Measurements from ENCODE around the gene CHST12. TPM values are rescaled to one million over a fixed set of nuclear protein-coding genes. Genes with fewer than 3 reads are reported as not detected.

The CHST12 gene
- polyA plus RNA-seq, 2 donors = 6.3 to 6.8 TPM

DNA sequence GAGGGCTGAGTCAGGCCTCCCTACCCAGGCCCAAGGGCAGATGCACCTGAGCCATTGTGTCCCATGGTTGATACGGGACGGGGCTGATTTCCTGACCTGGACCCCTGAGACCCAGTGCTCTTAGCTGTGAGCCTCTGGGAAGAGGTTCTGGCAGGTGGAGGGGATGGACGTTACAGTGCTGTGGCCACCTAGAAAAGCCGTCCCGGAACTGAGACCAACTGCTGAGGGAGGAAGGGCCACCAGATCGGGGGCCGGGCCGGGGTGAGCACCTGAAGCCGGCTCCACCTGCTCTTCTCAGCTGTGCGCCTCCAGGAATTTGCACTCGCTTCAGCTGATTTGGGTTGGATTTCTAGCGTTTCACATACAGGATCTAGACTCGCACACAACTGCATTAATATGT is 35.4 kb downstream of the CHST12 start:
- peaks cover 9 to 35% of the 10 kb centered on the region in 2 donors for H3K4me1 ChIP-seq (ENCODE audit: control insufficient read depth in 2 of 2, insufficient read depth in 2 of 2, low read length in 1 of 2)

DNA sequence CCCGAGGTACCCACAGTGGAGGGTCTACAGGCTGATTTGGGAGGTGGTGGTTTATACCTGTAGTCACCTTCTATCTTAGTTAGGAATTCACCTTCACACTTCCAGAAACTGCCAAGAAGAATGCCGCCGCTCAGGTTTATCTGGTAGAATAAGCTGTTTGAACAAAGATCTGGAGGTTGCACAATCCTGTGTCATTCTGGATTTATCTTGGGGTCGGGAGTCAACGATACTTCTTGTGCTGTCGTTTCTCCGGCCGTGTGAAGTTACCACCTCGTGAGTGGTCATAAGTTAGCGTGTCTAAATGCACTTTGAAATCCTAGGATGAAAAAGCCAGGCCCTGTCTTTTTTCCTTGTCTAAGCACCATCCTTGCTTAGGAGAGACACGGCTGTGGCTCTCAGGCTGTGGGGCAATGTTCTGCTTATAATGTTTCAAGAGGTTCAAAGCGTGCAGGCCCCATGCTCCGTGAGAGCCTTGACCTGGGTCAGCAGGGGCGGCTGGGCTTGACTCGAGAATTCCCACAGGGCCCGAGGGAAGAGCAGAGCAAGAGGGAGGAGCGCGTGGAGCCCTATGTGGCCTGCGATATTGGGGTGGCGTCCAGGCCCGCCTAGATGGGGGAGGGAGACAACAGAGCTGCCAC is 37.3 kb downstream of the CHST12 start:
- Histone ChIP-seq H3K9me3 (ENCODE audit: control insufficient read depth in 2 of 2, insufficient read depth in 1 of 2, low read depth in 1 of 2, low read length in 1 of 2) (no peaks in the 10 kb centered on the region), H3K36me3 (ENCODE audit: control insufficient read depth in 2 of 2, insufficient read depth in 2 of 2, low read length in 1 of 2) (no peaks in the 10 kb centered on the region), H3K27ac (ENCODE audit: low read depth in 2 of 2, low read length in 1 of 2) (peak overlapping the region; percentile 80), H3K27me3 (ENCODE audit: control insufficient read depth in 1 of 2, insufficient read depth in 2 of 2, low read length in 2 of 2) (no peaks in the 10 kb centered on the region), H3K4me3 (ENCODE audit: low read depth in 1 of 2, low read length in 2 of 2) (no peak overlapping the region), H3K4me1 (ENCODE audit: control insufficient read depth in 2 of 2, insufficient read depth in 2 of 2, low read length in 1 of 2) (peaks cover 9 to 35% of the 10 kb centered on the region in 2 donors)
- 39 to 45% methylated on average over 19 to 21 of the region's 21 CpGs for WGBS, 2 donors

More for the DNA sequence above, 35.4 kb downstream of the CHST12 start:
- H3K4me3 ChIP-seq (ENCODE audit: low read depth in 1 of 2, low read length in 2 of 2) = no peak overlapping the region
- H3K27ac ChIP-seq (ENCODE audit: low read depth in 2 of 2, low read length in 1 of 2) = peak overlapping the region; percentile 76 to 84
- H3K27me3 ChIP-seq (ENCODE audit: control insufficient read depth in 1 of 2, insufficient read depth in 2 of 2, low read length in 2 of 2) = no peaks in the 10 kb centered on the region
- no peaks in the 10 kb centered on the region for H3K9me3 ChIP-seq (ENCODE audit: control insufficient read depth in 2 of 2, insufficient read depth in 1 of 2, low read depth in 1 of 2, low read length in 1 of 2)
- 87% methylated on average over 13 of the region's 13 CpGs for WGBS, 2 donors
- H3K36me3 ChIP-seq (ENCODE audit: control insufficient read depth in 2 of 2, insufficient read depth in 2 of 2, low read length in 1 of 2) = no peaks in the 10 kb centered on the region

DNA sequence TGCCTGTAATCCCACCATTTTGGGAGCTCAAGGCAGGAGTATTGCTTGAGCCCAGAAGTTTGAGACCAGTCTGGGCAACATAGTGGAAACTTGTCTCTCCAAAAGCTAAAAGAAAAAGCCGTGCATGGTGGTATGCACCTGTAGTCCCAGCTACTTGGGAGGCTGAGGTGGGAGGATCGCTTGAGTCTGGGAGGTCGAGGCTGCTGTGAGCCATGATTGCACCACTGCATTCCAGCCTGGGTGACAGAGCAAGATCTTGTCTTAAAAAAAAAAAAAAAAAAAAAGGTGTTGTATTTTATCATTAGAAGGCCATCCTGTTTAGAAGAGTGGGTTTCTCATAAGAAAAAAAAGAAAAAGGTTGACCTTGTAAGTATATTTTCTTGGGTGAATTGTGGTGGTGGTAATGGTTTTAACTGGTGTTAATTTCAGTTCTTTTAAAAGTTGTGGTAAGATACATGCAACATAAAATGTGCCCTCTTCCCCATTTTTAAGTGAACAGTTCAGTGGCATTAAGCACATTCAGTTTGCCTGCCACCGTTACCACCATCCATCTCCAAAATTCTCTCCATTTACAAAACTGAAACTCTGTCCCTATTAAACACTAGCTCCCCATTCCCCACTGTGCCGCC is 38.1 kb downstream of the CHST12 start:
- Histone ChIP-seq H3K27ac (ENCODE audit: low read depth in 2 of 2, low read length in 1 of 2) (no peak overlapping the region), H3K9me3 (ENCODE audit: control insufficient read depth in 2 of 2, insufficient read depth in 1 of 2, low read depth in 1 of 2, low read length in 1 of 2) (no peaks in the 10 kb centered on the region), H3K36me3 (ENCODE audit: control insufficient read depth in 2 of 2, insufficient read depth in 2 of 2, low read length in 1 of 2) (peaks cover 0 to 4% of the 10 kb centered on the region in 2 donors), H3K27me3 (ENCODE audit: control insufficient read depth in 1 of 2, insufficient read depth in 2 of 2, low read length in 2 of 2) (no peaks in the 10 kb centered on the region), H3K4me1 (ENCODE audit: control insufficient read depth in 2 of 2, insufficient read depth in 2 of 2, low read length in 1 of 2) (peaks cover 8 to 35% of the 10 kb centered on the region in 2 donors), H3K4me3 (ENCODE audit: low read depth in 1 of 2, low read length in 2 of 2) (no peak overlapping the region)
- 90 to 94% methylated on average over 5 of the region's 5 CpGs for WGBS, 2 donors

DNA sequence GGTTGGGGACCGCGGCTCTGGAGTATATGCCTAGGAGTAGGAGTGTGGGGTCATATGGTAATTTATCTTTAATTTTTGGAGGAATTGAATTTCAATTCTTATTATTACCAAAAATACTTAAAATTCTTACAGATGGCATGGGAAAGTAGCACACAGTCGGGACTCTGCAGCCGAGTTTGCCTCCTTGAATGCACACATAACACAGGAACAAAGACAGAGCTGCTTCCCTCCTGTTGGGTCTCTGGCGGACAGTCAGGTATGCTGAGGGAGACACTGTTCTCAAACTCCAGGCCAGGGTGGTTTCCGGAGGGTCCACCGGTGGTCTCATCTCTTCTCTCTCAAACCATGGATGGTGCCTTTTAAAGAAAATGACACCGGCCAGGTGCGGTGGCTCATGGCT is 40.1 kb downstream of the CHST12 start:
- Histone ChIP-seq H3K27me3 (ENCODE audit: control insufficient read depth in 1 of 2, insufficient read depth in 2 of 2, low read length in 2 of 2) (no peaks in the 10 kb centered on the region), H3K4me3 (ENCODE audit: low read depth in 1 of 2, low read length in 2 of 2) (no peak overlapping the region), H3K27ac (ENCODE audit: low read depth in 2 of 2, low read length in 1 of 2) (no peak overlapping the region), H3K4me1 (ENCODE audit: control insufficient read depth in 2 of 2, insufficient read depth in 2 of 2, low read length in 1 of 2) (peaks cover 0 to 18% of the 10 kb centered on the region in 2 donors), H3K9me3 (ENCODE audit: control insufficient read depth in 2 of 2, insufficient read depth in 1 of 2, low read depth in 1 of 2, low read length in 1 of 2) (no peaks in the 10 kb centered on the region), H3K36me3 (ENCODE audit: control insufficient read depth in 2 of 2, insufficient read depth in 2 of 2, low read length in 1 of 2) (peaks cover 0 to 4% of the 10 kb centered on the region in 2 donors)
- WGBS, 2 donors = 93 to 97% methylated on average over 9 of the region's 9 CpGs

DNA sequence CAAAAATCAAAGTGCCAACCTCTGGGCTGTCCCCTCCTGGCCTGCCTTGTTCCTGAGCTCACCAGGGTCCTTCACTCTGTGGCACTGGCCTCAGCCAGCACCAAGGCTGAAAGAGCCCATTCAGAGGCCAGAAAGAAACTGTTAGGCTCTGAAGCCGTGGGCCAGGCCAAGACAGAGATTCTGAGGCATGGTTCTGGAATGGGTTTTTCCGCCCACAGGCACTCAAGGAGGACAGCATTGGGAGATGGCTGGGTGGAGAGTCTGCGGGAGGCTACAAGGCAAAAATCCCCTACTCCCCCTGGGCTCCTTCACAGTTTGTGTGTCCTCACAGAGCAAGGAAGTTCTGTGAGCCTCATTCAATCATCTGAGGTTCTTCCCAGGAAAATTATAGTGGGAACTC is 41.1 kb downstream of the CHST12 start:
- Histone ChIP-seq H3K4me1 (ENCODE audit: control insufficient read depth in 2 of 2, insufficient read depth in 2 of 2, low read length in 1 of 2) (peaks cover 0 to 13% of the 10 kb centered on the region in 2 donors), H3K27me3 (ENCODE audit: control insufficient read depth in 1 of 2, insufficient read depth in 2 of 2, low read length in 2 of 2) (no peaks in the 10 kb centered on the region), H3K27ac (ENCODE audit: low read depth in 2 of 2, low read length in 1 of 2) (peak overlapping the region in 1 of 2 donors; percentile 34), H3K9me3 (ENCODE audit: control insufficient read depth in 2 of 2, insufficient read depth in 1 of 2, low read depth in 1 of 2, low read length in 1 of 2) (no peaks in the 10 kb centered on the region), H3K4me3 (ENCODE audit: low read depth in 1 of 2, low read length in 2 of 2) (no peak overlapping the region), H3K36me3 (ENCODE audit: control insufficient read depth in 2 of 2, insufficient read depth in 2 of 2, low read length in 1 of 2) (peaks cover 0 to 4% of the 10 kb centered on the region in 2 donors)
- 52 to 64% methylated on average over 3 of the region's 3 CpGs for WGBS, 2 donors

DNA sequence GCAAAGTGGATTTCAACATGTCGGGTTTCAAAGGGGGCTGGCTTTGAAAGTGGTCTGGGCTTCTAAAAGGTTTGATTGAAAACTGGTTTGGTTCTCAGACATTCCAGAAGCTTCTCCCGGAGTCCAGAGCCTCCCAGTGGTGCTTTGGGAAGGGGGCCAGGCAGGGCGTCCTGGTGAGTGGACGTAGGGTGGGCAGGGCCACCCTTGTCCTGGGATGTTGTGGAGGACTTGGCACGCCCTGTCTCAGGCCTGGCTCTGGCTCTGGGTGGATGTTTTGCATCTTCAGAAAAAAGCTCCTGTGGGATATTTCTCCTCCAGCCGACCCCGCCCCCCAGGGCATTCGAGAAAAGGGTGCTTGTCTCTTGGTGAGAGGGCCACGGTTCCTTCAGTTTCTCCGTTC is 41.6 kb downstream of the CHST12 start:
- Histone ChIP-seq H3K36me3 (ENCODE audit: control insufficient read depth in 2 of 2, insufficient read depth in 2 of 2, low read length in 1 of 2) (peaks cover 0 to 4% of the 10 kb centered on the region in 2 donors), H3K27me3 (ENCODE audit: control insufficient read depth in 1 of 2, insufficient read depth in 2 of 2, low read length in 2 of 2) (no peaks in the 10 kb centered on the region), H3K4me1 (ENCODE audit: control insufficient read depth in 2 of 2, insufficient read depth in 2 of 2, low read length in 1 of 2) (peaks cover 0 to 10% of the 10 kb centered on the region in 2 donors), H3K4me3 (ENCODE audit: low read depth in 1 of 2, low read length in 2 of 2) (no peak overlapping the region), H3K9me3 (ENCODE audit: control insufficient read depth in 2 of 2, insufficient read depth in 1 of 2, low read depth in 1 of 2, low read length in 1 of 2) (no peaks in the 10 kb centered on the region), H3K27ac (ENCODE audit: low read depth in 2 of 2, low read length in 1 of 2) (no peak overlapping the region)
- 85 to 88% methylated on average over 10 of the region's 10 CpGs for WGBS, 2 donors

DNA sequence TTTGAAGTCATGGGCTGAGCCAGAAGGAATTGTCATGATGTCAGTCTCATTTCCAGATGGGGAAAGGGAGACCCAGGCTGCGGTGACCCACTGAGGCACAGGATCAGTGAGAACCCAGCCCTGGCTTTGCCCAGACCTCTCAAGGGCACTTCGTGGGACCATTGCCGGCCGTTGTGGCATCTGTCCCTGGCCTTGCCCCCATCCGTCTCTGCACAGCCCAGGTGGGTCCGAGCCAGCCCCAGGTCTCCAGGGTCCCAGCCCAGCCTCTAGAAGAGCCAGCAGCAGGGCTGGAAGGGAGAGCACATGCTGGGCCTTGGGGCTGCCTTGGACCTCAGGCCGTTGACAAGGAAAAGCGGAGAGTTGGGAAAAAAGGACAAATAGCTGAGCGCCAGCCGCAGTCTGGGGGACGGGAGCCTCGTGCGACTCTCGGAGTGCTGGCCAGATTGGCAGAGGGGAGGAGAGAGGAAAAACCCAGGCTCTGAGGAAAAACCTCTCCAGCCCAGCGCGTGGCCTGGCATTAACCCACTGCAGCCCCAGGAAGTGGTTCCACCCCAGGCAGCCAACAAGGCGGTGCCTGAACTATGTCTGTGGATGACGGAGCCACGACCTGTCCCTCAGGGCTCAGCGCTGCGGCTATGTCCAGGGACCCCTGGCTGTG is 42.6 kb downstream of the CHST12 start:
- Histone ChIP-seq H3K9me3 (ENCODE audit: control insufficient read depth in 2 of 2, insufficient read depth in 1 of 2, low read depth in 1 of 2, low read length in 1 of 2) (no peaks in the 10 kb centered on the region), H3K36me3 (ENCODE audit: control insufficient read depth in 2 of 2, insufficient read depth in 2 of 2, low read length in 1 of 2) (peaks cover 0 to 4% of the 10 kb centered on the region in 2 donors), H3K4me1 (ENCODE audit: control insufficient read depth in 2 of 2, insufficient read depth in 2 of 2, low read length in 1 of 2) (peaks cover 0 to 8% of the 10 kb centered on the region in 2 donors), H3K4me3 (ENCODE audit: low read depth in 1 of 2, low read length in 2 of 2) (no peak overlapping the region), H3K27me3 (ENCODE audit: control insufficient read depth in 1 of 2, insufficient read depth in 2 of 2, low read length in 2 of 2) (no peaks in the 10 kb centered on the region), H3K27ac (ENCODE audit: low read depth in 2 of 2, low read length in 1 of 2) (no peak overlapping the region)
- WGBS, 2 donors = 88 to 92% methylated on average over 21 of the region's 21 CpGs

DNA sequence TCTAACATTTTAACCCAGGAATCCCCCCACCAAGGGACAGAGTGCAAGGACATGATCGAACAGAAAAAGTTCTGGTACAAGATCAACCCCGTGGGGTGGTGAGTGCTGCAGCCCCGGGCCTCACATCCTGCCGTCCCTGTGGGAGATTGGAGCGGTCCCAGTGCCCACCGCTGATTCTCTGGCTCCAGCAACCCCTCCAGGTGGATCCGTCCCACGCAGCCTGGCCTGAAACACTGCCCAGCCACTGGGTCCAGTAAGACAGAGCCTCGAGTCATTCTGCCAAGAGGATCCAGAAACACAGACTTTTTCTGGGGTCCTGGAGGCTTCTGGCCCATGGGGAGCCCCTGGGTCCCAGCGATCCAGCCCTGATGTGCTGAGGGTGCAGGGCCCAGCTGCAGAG is 43.3 kb downstream of the CHST12 start:
- no peak overlapping the region for H3K4me3 ChIP-seq (ENCODE audit: low read depth in 1 of 2, low read length in 2 of 2)
- H3K4me1 ChIP-seq (ENCODE audit: control insufficient read depth in 2 of 2, insufficient read depth in 2 of 2, low read length in 1 of 2) = peaks cover 2 to 7% of the 10 kb centered on the region in 2 donors
- peaks cover 0 to 4% of the 10 kb centered on the region in 2 donors for H3K36me3 ChIP-seq (ENCODE audit: control insufficient read depth in 2 of 2, insufficient read depth in 2 of 2, low read length in 1 of 2)
- H3K9me3 ChIP-seq (ENCODE audit: control insufficient read depth in 2 of 2, insufficient read depth in 1 of 2, low read depth in 1 of 2, low read length in 1 of 2) = no peaks in the 10 kb centered on the region
- no peaks in the 10 kb centered on the region for H3K27me3 ChIP-seq (ENCODE audit: control insufficient read depth in 1 of 2, insufficient read depth in 2 of 2, low read length in 2 of 2)
- WGBS, 2 donors = 86 to 87% methylated on average over 10 of the region's 10 CpGs
- no peak overlapping the region for H3K27ac ChIP-seq (ENCODE audit: low read depth in 2 of 2, low read length in 1 of 2)

DNA sequence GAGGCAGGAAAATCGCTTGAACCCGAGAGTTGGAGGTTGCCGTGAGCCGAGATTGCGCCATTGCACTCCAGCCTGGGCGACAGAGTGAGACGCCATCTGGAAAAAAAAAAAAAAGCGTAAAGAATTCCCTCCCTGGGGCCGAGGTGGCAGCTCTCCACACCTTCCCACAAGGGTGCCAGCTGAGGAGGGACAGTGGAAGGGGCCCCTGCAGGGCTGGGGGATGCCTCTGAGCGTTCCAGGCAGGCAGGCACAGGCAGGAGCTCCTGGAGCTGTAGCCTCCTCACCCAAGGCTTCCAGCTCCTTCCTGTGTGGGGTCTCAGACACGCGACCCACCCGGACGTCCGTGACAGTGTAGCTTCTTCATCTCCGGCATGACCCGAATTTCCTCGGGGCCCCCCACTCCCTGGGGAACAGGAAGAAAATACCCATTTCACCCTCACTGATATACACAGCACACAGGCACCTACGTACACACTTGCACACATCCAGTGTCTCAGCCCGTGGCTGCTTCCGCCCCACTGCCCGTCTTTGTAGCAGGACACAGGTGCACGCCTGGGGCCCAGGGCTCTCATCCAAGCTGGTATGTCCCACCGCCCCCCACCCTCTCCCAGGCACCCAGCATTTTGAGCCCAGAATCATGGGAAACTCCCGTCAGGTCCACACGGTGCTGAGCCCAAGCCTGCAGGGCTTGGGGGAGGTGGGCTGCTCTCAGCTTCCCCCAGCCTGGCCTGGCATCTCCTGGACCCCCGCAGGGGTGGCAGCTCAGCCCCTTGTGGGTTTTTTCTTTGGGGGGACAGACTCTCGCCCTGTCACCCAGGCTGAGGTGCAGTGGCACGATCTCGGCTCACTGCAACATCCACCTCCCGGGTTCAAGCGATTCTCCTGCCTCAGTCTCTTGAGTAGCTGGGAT is 47.0 kb downstream of the CHST12 start:
- H3K9me3 ChIP-seq (ENCODE audit: control insufficient read depth in 2 of 2, insufficient read depth in 1 of 2, low read depth in 1 of 2, low read length in 1 of 2) = no peaks in the 10 kb centered on the region
- no peak overlapping the region for H3K27ac ChIP-seq (ENCODE audit: low read depth in 2 of 2, low read length in 1 of 2)
- 45 to 54% methylated on average over 32 of the region's 32 CpGs for WGBS, 2 donors
- H3K4me3 ChIP-seq (ENCODE audit: low read depth in 1 of 2, low read length in 2 of 2) = no peak overlapping the region
- H3K4me1 ChIP-seq (ENCODE audit: control insufficient read depth in 2 of 2, insufficient read depth in 2 of 2, low read length in 1 of 2) = peaks cover 4 to 12% of the 10 kb centered on the region in 2 donors
- peaks cover 0 to 4% of the 10 kb centered on the region in 2 donors for H3K36me3 ChIP-seq (ENCODE audit: control insufficient read depth in 2 of 2, insufficient read depth in 2 of 2, low read length in 1 of 2)
- no peaks in the 10 kb centered on the region for H3K27me3 ChIP-seq (ENCODE audit: control insufficient read depth in 1 of 2, insufficient read depth in 2 of 2, low read length in 2 of 2)
